Hepatic stellate cell (primary cell): ENCODE measurements around the gene FOXRED1.

Experiments
- DNase-seq: peaks from one replicate; pipeline ENCODE4 v3.0.0; 2011; ENCODE audit warnings: low spot score

Gene FOXRED1

GRCh38 chr11:126311401-126312291 lies 42.7 kb downstream of the FOXRED1 start:
- no peak for DNase-seq

GRCh38 chr11:126312961-126313360 lies 44.0 kb downstream of the FOXRED1 start:
- DNase-seq: no peak

GRCh38 chr11:126313826-126314225 lies 44.9 kb downstream of the FOXRED1 start:
- no peak for DNase-seq

DNA sequence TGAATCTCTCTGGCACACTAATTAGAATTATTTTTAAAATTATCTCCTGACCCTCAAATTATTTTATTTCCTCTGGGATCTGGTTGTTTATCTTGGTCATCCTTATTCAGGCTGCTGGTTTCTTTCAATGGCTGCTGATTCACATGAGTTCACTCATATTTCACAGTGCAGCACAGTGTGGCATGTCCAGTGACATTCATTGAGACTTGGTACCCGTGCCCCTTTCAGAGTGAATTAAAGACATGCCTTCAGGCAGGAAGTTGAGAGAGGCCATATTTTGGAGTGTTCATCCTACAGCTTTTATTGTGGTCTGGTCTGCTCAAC lies 48.4 kb downstream of the FOXRED1 start:
- no peak for DNase-seq

- DNase-seq: peak; percentile 62
Observed at GRCh38 chr11:126317756-126318573, 49.0 kb downstream of the FOXRED1 start.

- peak; percentile 77 for DNase-seq
Observed at GRCh38 chr11:126318574-126319373, 49.8 kb downstream of the FOXRED1 start.

DNA sequence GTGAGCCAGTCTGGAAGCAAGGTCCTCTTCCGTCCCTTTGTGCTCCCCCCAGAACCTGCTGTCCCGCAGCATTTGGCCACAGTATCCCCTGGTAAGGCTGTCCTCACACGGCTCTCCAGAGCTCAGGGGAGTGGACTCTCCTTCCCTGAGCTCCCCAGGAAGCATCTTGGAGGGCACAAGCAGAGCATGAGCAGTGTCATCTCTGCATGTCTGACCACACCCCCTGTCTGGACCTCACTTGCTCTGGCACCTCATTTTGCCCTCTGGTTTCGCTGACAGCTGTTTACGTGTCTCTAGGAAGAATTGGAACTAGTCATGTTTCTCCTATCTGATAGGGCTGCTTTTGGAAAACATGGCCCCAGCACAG lies 50.4 kb downstream of the FOXRED1 start:
- DNase-seq: no peak

DNA sequence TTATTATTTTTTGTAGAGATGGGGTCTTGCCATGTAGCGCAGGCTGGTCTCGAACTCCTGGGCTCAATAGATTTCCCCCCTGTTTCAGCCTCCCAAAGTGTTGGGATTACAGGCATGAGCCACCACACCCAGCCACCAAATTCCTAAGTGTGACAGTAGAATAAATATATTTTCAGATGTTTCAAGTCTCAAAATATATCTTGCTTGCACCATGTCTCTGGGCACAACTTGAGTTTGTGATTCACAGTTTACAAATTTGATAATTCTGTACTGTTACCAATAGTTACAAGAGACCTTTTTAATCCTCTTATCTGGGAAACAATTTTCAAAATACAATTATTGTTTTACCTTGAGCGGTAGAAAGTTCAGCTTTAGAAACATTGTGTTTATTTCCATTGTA lies 54.0 kb downstream of the FOXRED1 start:
- no peak for DNase-seq

DNA sequence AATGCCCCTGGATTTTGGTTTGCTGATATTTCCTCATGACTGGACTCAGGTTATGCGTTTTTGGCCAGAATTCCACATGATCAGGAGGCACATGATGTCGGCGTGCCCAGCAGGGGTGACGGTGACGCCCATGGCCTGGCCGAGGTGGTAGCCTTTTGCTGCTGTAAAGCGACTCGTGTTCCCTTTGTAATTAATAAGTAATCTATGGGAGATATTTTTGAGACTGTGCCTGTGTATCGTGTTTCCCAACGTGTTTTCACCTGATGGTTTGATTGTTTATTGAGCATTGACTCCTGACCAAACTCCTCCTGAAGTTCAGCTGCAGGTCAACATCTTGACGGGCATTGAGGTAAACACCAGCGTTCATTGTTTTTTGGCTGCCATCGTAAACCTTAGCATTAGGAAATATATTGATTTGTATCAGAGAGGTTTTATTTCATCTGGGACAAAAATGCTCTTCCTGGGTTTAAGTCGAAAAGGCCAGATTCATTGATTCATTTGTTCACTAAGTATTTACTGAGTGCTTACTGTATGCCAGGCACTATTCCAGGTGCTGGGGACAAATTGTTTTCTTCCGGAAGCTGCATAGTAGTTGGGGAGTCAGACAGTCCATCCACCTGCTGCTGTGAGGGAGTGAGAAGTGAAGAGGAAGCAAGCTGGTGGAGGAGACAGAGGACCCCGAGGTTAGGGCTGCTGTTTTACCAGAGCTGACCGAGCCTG lies 58.5 kb downstream of the FOXRED1 start:
- DNase-seq: no peak
